Fibroblast of villous mesenchyme (primary cell): ENCODE results near the gene ATP8A1. TPM values are rescaled to one million over a fixed set of nuclear protein-coding genes. Genes with fewer than 3 reads are reported as not detected.
A peak's percentile ranks its signal among the peaks of the same experiment; 100 is the strongest.
"Not testable (repeated sequence)": the region's sequence is repeated elsewhere in the genome, so short reads cannot be mapped to it uniquely, and the experiment has no call there.

Experiments
- DNase-seq: peaks from one replicate; pipeline ENCODE4 v3.0.0-alpha.2; 2010; ENCODE audit warnings: low read depth
- H3K4me3 ChIP-seq: 2 replicates; pipeline ENCODE4 v1.5.1; 2011; ENCODE audit warnings: low read depth, mild to moderate bottlenecking, low read length
- CTCF ChIP-seq: IDR thresholded peaks from 2 replicates; pipeline ENCODE4 v1.5.1; 2012; ENCODE audit warnings: low read depth, mild to moderate bottlenecking, low read length; ENCODE audit not compliant: insufficient read depth
- total RNA-seq: library from RNA; depleted of rRNA; stranded (reverse); fragments of >200 nt; gene quantifications from 2 replicates; pipeline ENCODE4 v1.2.3, GENCODE V29; 2012

Gene ATP8A1
- 0.86 and 0.97 TPM in 2 replicates for total RNA-seq

DNA sequence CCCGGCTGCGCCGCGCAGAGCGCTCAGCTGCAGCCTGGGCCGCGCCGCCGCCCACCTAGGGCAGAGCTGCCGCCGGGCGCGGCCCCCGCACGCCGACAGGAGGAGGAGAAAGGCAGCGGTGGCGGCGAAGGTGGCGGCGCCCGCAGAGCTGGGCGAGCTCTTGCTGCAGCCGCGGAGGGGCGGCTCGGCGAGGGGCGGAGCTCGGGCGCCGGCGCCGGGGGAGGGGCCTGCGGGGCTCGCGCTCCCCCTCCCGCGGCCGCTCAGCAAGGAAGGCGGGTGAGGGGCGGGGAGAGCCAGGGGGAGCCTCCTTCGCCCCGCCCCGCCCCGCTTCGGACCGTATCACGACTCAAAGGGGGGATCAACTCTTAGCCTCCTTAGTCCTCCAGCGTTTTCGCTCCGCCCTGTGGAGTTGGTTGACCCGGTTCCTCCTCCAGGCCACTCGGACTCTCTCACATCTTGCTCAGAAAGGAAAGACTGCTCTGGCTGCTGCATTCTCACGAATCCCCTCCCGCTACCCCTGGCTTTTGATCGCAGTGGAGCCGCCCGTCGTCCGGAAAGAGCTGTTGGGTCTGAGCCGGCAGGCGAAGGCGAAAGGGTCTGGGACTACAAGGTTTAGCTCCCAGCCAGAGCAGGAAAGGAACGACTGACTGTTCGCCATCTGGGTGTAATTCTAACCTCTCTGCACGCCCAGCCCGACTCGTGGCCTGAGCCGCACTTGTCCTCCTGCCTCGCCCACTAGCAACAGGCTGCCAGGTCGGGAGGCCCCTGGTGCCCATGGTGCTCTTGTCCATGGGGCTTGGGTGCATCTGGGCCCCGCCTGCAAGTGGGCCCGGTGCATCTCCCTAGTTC is at the start of gene ATP8A1:
Gene ATP8A1, minus strand, starts transcription at position 162 of the 849 bp plus-strand sequence. CDS start 232 bp downstream, outside the sequence.
- no peak for TF ChIP-seq CTCF
- DNase-seq = peak; percentile 82
- H3K4me3 ChIP-seq = peak within 1 kb of the TSS; percentile 69

DNA sequence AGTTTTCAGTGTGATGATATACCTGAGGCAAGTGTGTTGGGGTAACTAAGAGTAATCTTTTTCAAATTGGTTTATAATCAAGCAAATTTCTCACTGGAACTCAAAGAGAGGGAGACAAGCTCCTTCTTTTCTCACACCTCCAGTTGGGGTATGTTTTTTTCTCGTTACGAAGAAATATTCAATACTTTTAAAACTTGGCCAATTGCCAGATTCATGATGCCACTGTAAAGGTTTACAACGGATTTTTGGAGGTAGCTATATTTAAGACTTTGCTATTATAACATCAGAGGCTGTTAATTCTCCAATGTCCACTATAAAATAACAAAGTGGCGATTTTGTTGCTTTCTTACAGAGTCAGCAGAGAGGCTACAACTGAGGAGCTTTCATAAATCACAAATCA is 49.2 kb upstream of the ATP8A1 start:
- DNase-seq = no peak
- no peak for TF ChIP-seq CTCF
- no peak overlapping the region for H3K4me3 ChIP-seq

- no peak overlapping the region for H3K4me3 ChIP-seq
- no peak for TF ChIP-seq CTCF
- DNase-seq = no peak
These were observed 46.9 kb upstream of the ATP8A1 start for GRCh38 chr4:42703813-42704212.

DNA sequence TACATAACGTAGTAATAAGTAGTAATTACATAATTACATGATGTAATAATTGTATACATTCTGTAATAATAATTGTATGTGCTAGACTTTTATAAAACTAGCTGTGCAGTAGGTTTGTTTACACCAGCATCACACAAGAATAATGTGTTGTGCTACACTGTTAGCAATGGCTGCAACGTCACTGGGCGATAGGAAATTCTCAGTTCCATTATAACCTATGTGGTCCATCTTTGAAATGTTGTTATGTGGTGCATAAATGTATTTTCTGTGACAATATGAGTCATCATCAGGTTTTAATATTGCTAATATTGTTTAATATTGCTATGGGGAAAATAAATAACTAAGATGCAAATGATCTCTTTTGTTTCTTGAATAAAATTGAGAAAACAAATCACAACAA is 46.0 kb upstream of the ATP8A1 start:
- TF ChIP-seq CTCF = no peak
- DNase-seq = no peak
- H3K4me3 ChIP-seq = no peak overlapping the region

GRCh38 chr4:42701780-42702179 is 44.9 kb upstream of the ATP8A1 start:
- not testable (repeated sequence) for H3K4me3 ChIP-seq, DNase-seq

GRCh38 chr4:42690537-42690936 is 33.6 kb upstream of the ATP8A1 start:
- no peak for DNase-seq
- no peak overlapping the region for H3K4me3 ChIP-seq
- TF ChIP-seq CTCF = no peak

DNA sequence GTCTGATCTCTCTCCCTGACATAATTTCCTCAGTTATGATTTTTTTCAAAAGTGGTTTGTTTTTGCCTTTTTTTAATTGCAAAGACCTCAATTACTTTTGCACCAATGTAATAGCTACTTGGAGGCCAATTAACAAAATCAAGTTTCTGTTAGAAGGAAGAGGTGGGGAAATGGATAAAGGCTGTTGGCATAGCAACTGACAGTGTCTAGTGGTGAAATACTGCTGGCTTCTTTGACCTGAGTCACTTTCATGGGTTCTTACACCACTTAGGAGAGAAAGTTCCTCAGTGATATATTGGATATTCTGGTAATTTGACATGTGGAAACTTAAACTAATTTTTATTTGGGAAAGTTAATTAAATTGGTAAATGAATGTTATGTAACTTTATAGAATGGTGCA is 26.5 kb upstream of the ATP8A1 start:
- no peak for TF ChIP-seq CTCF
- H3K4me3 ChIP-seq = no peak overlapping the region
- no peak for DNase-seq
